SK-N-MC (cell line): ENCODE data around the gene FSD1.

Source experiments
- EZH2 ChIP-seq: fragments of 200-600 bp; sonication (generic); IDR thresholded peaks from one replicate; pipeline ENCODE4 v1.6.1; 2017; ENCODE audit warnings: antibody characterized with exemption
- FOXP2 ChIP-seq: optimal IDR thresholded peaks from 2 replicates; pipeline ENCODE3; 2011; ENCODE audit warnings: mild to moderate bottlenecking, moderate library complexity; ENCODE audit not compliant: insufficient read depth; ENCODE audit errors: extremely low read length, control extremely low read depth
- POLR2AphosphoS5 ChIP-seq: IDR thresholded peaks from 2 replicates; pipeline ENCODE4 v1.6.1; 2012; ENCODE audit warnings: mild to moderate bottlenecking, low read depth, low read length, borderline replicate concordance

- TF ChIP-seq POLR2AphosphoS5 (no peak), EZH2 (no peak), FOXP2 (no peak)
These were observed 11.9 kb upstream of the FSD1 start for GRCh38 chr19:4292515-4292914.
